HG03520 (cell line): ENCODE data around the gene DAPK1.

Experiments
- ATAC-seq: cut with Tn5 transposase; IDR thresholded peaks from one replicate; pipeline ENCODE4 v1.9.1; 2021; ENCODE audit warnings: mild to moderate bottlenecking, moderate library complexity; ENCODE audit not compliant: unreplicated experiment

Gene DAPK1

DNA sequence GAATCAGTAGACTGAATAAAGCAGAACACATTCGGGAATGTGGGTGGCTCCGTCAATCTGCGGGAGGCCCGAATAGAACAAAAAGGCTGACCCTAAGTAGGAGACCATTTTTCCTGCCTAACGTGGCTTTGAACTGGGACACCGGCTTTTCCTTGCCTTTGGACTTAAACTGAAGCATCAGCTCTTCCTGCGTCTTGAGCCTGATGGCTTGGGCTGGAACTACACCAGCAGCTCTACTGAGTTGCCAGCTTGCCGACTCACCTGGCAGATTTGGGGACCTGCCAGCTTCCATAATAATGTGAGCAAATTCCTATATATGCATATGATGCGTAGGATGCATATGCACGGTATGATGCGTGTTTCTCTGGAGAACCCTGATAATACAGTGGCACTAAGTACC lies 111.3 kb downstream of the DAPK1 start:
- no peak for ATAC-seq

DNA sequence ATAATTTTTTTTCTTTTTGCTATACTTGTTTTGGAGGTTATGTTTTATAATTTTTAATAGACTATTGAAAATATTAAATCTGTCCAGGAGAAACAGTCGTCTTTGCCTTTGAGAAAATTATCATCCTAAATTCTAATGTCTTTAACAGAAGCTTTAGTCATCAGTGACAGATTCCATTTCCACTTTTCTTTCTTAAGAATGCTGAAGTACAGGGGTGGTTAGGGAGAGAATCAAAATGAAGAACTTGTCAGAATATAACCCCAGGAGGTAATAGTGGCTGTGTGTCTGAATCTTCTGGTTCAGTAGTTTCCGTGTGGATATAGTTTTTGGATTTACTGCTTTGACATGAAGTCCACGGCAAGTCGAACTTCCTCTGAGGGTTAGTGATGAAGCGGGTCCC lies 111.8 kb downstream of the DAPK1 start:
- no peak for ATAC-seq

DNA sequence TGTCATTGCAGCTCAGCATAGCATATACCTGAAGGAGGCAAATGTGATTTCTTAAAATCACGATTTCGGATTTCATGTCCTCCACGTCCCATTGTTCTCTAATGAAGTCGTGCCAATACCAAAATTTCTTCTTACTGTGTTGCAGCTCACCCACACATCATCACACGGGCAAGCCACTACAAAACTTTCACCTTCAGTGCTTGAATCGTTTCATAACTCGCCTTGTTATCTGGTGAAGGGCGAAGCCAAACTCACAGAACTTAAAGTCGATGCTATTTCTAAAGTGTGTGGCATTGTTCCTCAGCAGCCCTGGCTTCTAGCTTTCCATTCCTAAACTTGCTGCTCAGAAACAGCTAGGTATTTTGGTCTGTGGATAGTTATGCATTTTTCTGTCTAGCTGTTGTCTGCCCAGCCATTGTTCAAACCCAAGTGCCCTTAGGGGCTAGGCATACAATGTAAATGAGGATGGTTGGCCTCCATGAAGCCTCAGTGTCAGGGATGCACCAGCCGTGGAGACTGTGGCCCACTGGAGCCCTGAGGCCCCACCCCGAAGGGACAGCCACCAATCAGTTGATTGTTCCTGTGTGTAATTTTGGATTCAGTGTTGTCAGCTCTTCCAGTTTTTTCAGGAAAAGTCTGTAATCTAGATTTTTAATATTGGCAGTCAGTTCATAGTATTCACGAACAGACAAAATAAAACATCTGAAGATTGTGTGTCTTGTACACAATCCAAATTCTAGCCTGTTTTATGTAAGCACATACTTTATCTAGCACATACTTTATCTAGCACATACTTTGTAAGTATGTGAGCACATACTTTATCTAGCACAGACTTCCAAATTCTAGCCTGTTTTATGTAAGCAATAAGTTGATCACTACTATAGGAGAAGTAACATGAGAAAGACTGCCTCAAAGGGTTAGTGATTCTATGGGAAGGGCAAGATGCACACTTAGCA lies 112.8 kb downstream of the DAPK1 start:
- ATAC-seq, result no peak

DNA sequence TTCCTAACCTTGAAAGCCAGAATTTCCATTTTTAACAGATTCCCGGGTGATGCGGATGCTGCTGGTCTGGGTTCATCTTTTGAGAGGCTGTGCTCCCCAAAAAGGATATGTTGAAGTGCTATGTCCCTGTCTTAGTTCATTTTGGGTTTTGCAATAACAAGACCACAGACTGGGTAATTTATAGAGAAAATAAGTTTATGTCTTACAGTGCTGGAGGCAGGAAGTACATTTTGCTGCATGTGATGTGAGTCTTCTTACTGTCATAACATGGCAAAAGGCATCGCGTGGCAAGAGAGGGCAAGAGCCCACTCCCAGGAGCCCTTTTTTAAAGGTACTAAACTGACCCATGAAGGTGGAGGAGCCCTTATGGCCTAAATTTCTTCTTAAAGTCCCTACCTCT lies 114.1 kb downstream of the DAPK1 start:
- ATAC-seq, result no peak

DNA sequence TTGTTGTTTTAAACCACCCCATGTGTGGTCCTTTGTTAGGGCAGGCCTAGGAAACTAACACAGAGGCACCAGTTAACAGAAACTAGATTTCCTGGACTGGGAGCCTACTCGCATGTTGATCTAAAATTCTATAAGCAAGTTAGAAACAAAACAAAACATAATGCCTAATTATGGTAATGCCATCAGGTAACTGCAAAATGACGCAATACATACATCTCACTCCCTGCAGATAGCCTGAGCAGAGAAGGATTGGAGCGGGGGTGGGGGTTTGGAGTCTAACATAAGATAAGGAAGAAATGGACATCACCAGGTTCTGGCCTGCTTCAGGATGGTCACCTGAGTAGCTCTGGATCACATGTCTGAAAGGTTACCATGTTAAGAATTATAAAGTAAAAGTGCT lies 114.9 kb downstream of the DAPK1 start:
- no peak for ATAC-seq

DNA sequence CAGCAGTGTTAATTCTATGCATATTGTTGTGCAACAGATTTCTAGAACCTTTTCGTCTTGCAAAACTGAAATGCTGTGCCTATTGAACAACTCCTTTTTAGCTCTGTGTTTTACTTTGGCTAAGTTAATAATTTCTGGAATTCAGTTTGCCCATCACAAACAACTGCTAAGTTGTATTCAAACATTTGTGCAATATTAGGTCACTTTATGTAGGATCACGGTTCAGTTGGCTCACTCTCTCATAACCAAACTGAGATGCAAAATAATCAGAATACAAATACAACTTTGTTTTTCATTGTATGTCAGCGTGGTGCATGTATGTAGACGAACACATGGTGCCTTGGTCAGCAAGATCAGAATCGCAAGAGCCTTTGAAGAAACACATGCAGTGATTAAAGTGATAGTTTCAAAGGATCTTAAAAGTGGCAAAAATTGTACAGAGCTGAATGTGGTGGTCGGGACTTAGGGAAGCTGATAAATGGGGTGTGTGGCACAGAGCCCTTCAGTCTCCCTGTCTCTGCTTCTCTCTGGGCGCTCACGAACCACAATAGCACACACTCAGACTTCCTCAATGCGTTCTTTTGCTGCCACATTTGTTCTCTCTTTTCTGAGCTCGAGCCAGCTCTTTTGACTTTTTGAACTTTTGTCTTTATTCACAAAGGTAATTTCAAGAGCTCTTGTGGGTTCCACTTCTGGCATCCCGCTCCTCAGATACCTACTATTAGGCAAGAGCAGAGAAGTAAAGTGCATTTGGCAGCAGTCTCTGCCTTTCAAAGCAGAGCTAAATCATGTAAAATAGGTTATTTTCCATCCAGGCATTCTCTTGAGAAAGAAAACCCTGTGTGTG lies 115.8 kb downstream of the DAPK1 start:
- ATAC-seq, result no peak

DNA sequence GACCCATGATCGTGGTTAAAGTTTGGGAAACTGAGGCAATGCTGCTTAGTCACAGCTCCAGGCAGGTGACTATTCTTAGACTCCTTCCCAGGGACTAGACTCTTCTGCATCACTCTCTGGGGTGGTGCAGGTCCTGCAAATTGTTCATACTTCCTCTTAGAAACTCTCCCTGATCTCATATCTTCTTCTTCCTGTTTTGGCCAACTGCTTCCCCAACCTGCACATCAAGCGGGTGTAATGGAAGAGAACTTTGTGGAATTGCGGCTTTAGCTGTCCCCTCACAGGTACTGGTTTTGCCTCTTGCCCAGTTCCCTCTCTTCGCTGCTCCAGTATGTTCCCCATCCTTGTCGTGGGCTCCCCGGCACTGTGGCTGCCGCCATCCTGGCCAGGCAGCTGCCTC lies 116.7 kb downstream of the DAPK1 start:
- ATAC-seq, result no peak

DNA sequence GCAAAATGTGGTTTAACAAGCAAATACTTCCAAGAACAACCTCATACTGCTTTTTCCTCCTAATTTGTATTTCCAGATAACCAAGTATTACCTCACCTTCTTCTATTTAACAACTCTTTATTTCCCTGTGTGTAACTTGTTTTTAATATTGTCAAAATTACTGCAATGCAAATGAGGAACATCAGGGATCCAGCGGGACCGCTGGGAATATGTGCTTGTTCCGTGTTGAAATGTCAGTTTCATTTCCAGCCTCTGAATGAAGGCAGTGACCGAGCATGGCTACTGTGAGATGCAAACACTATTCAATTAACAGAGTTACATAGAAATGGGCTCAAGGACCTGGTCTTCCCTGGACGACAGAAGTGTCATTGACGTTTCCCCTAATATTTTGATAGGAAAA lies 117.5 kb downstream of the DAPK1 start:
- no peak for ATAC-seq

DNA sequence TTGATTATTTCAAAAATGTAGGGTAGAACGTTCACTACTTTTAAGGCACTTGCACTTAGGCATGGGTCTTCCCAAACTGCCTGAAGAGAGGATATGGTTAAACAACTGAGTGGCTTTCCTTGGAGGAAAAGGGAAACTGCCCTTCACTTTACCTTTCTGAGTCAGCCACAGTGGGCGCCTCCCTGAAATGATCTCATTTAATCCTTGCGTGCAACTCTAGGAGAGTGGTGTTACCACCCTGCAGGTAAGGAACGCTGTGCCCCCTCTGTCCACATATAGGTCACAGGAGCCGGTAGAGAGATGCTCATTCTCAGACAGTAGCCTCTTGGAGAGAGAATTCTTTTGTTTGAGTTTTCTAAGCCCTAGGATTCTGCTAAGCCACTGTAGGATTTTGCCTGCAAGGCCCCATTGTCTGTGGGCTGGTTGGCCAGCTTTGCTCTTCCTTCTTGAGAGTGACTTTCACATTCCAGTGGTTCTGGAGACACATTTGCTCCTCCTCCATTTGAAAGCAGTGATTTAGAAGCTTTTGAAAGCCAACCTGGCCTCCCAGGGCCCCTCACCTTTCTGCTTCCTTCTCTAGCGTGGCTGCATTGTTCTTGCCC lies 118.0 kb downstream of the DAPK1 start:
- ATAC-seq, result no peak

DNA sequence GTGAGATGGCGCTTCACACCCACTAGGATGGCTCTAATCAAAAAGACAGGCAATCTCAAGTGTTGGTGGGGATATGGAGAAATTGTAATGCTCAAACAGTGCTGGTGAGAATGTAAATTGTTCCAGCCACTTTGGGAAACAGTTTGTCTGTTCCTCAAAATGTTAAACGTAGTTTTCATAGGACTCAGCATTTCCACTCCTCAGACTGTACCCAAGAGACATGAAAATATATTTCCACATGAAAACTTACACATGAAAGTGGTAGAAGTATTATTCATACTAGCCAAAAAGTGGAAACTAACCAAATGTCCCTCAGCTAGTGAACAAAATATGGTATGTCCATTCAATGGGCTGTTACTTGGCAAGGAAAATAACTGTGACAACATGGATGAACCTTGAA lies 120.6 kb downstream of the DAPK1 start:
- ATAC-seq, result no peak

DNA sequence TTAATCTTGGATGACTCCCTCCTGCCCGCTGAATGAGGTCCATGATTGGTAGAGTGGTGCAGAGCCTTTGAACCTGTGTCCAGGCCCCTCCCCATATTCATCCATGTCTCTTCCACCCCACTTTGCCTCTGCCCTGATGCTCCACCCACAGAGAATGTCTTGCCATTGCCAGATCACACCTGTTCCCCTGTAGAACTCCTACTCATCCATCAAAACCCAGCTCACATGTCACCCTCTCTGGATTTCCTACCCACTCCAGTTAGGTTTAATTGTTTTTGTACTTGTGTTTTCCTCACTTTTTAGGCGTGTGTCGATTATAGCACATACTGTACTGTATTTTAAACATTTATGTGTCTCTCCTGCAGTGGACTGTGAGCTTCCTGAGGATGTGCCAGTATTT lies 121.3 kb downstream of the DAPK1 start:
- ATAC-seq, result no peak

DNA sequence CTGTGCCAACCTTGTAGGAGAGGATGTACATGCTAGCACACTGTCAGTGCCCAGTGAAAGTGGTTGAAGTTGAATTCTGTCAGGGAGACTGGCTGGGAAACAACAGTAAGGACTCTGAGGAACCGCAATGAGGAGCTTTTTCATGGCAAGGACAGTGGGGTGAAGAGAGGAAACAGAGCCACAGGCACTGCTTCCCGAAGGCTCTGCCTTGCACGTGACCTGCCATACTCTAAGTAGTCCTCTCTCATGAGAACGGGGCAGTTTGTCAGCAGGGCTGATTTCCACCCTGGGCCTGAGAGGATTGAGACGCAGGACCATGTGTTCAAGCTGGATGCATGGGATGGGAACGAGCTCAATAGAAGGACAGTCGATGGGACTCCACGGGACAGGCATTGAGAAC lies 121.7 kb downstream of the DAPK1 start:
- no peak for ATAC-seq

DNA sequence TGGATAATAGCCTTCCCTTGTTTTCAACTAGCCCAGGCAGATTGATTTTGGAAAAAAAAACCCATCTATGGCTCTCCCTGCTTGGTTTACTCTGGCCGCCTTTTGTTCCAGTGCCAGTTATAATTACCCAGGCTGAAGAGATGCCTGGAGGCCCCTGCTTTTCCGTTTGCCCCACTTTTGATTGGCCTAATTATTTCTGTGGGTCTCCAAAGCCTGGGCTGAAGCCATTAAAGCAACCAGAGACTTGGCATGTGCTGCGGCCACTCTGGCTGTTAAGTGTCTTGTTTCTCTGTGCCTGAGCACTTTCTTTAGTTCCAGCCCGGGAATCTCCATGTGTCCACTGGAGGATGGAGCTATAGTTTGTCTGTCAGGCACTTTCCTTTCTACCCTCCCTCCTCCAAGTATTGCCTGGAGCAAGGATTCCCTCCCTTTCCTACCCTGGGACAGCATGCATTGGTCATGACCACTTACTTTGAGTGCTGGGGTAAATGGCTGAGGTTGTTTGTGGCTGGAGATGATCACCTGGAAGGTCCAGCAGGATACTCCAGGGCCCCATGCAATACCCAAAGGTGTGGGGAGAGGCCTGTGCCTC lies 123.2 kb downstream of the DAPK1 start:
- no peak for ATAC-seq

DNA sequence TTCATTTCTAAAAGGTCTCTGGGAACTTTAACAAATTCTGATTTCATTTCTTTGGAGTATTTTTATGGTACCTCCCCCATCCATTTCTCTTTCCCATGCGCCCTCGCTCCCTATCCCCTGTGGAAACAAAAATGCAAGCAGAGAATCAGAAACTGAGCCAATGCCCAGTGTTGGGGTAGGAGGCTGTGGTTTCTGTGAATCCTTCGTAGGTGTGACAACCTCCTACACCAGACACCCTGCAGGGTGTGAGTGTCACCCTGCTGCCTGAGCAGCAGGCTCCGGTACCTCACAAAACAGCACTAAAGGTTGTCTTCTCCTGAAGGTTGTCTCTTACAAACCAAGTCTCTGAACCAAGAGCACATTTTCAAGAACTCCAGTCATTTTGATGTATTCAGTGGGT lies 124.4 kb downstream of the DAPK1 start:
- ATAC-seq, result no peak

DNA sequence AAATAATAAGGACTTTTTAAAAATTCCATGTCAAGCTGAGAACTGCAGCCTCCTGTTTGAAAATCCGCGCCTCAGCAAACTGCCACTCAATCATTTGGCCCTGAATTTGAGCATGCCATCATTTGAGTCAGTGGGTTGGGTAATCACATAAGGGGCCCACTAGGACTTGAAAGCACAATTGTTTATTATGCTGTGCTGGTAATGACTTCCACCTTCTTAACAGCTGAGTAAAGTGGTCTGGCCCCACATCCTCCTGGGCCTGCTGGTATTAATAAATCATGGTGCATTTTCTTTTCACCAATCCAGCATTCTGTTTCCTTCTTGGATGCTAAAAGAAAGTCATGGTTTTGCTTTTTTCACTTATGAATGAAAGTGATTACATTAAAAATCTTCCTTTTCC lies 125.3 kb downstream of the DAPK1 start:
- no peak for ATAC-seq

DNA sequence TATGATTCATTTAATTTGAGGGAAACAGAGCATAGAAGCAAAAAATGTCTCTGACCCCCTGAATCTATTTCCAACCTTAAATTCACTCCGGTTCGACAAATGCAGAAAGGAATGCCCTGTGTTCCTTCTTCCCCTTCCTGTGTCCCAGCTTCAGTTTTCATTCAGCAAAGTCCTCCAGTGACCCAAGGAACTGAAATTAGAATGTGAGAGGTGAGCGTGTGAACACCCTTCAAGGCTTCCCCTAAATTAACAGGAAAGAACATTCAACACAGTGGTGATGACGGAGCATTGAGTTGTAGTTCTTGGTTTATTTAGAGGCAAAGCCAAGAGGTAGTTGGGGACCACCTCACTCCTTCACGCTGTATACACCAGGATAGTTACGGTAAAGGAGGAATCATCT lies 130.7 kb downstream of the DAPK1 start:
- no peak for ATAC-seq

DNA sequence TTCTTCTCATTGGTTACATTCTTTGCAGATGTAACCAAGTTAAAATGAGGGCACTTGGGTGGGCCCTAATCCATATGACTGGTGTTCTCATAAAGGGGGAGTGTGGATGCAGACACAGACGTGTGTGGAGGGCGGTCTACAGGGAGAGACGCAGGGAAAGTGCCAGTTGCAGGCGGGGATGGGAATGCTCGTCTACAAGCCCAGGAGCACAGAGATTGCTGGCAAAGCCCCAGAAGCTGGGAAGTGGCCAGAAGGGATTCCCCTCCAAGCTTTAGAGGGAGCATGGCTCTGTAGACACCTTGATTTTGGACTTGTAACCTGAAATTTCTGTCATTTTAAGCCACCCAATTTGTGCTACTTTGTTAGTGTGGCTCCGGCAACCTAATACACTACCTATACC lies 131.4 kb downstream of the DAPK1 start:
- ATAC-seq, result no peak

DNA sequence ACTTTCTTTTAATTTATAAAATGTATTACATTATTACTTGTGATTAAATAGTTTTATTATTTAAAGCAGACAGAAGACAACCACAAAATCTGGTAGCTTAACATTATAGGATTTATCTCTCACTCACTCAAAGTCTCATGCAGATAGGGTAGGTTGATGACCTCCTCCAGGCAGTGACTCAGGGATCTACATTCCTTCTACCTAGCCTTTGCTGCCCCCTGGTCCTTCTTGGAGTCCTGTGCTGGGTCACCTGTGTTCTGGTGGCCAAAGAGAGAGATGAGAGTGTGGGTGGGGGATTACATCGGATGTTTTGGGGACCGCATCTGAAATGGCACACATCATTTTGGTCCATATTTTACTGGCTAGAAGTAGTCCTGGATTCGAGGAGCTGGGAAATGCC lies 132.6 kb downstream of the DAPK1 start:
- no peak for ATAC-seq

DNA sequence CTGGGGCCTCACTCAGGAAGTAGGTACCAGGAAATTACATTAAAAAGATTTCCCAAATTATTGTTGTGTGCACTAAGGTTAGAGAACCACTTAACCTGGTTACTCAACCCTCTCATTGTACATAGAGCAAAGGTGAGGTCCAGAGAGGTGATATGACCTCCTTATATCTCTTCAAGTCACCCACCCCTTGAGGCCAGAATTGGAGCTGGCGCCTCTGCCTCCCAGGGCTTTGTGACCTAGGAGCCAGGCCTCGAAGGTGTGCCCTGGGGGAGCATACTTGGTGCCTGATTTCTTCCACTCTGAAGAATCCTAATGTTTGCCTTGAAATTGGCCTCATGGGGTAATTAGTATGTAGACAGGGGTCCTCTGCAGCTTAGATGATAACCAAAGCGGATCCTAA lies 133.2 kb downstream of the DAPK1 start:
- ATAC-seq, result no peak

DNA sequence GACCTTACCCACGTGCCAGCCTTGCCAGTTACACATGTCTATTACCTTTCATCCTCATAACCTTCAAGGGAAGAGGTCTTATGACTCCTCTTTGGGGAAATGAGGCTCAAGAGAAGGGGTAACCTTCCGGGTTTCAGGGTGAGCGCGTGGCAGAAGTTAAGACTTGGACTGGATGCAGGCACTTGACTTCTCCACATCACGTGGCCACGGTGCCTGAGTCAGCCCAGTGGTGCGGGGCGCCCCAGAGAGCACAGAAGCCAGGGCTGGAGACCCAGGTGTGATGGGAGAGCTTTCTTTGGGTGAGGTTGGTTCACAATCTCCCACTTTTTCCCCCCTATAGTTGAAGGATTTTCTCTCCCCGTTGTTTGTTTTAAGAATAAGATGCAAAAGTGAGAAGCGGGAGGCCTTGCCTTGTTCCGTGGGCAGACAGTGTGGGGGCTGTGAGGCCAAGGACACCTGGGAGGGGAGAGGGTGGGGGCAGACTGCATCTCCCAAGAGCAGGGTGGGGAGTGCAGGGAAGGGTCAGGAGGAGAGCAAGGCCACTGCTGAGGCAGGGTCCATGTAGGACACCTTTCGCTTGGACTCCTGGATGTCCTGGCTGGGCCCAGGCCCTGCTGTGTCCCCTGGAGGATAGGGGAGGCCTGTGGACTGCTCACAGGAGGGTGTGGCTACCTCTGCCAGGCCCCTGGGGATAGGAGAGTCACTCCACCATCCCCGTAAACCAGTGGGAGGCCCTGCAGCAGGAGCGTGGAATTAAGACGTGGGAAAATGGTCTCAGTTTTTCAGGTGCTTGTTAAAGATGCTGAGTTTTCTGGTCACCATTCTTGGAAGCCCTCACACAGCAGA lies 138.2 kb downstream of the DAPK1 start:
- no peak for ATAC-seq
